EL (cell line): ENCODE measurements around the gene GRAPL.
"Not testable (repeated sequence)": the region's sequence is repeated elsewhere in the genome, so short reads cannot be mapped to it uniquely, and the experiment has no call there.

ENCODE experiments used
- DNase-seq: peaks from one replicate; pipeline ENCODE4 v3.0.0-alpha.2; 2016

The GRAPL gene

GRCh38 chr17:19137959-19138358 is 10.6 kb downstream of the GRAPL start:
- not testable (repeated sequence) for DNase-seq

GRCh38 chr17:19141366-19142155 is 14.2 kb downstream of the GRAPL start:
- DNase-seq: not testable (repeated sequence)

GRCh38 chr17:19142419-19142818 is 15.0 kb downstream of the GRAPL start:
- DNase-seq: not testable (repeated sequence)

GRCh38 chr17:19143097-19143777 is 15.8 kb downstream of the GRAPL start:
- not testable (repeated sequence) for DNase-seq

GRCh38 chr17:19144373-19144772 is 17.0 kb downstream of the GRAPL start:
- DNase-seq: not testable (repeated sequence)

- not testable (repeated sequence) for DNase-seq
Measured at GRCh38 chr17:19145471-19145870, 18.1 kb downstream of the GRAPL start.

GRCh38 chr17:19150678-19151615 is 23.6 kb downstream of the GRAPL start:
- not testable (repeated sequence) for DNase-seq

- not testable (repeated sequence) for DNase-seq
Measured at GRCh38 chr17:19157628-19158027, 30.2 kb downstream of the GRAPL start.

GRCh38 chr17:19158478-19158877 is 31.1 kb downstream of the GRAPL start:
- not testable (repeated sequence) for DNase-seq

- not testable (repeated sequence) for DNase-seq
Measured at GRCh38 chr17:19158938-19159337, 31.5 kb downstream of the GRAPL start.

GRCh38 chr17:19161308-19162107 is 34.1 kb downstream of the GRAPL start:
- DNase-seq: not testable (repeated sequence)

GRCh38 chr17:19162384-19163216 is 35.2 kb downstream of the GRAPL start:
- not testable (repeated sequence) for DNase-seq

GRCh38 chr17:19174422-19174821 is 47.0 kb downstream of the GRAPL start:
- DNase-seq: not testable (repeated sequence)

GRCh38 chr17:19175410-19175809 is 48.0 kb downstream of the GRAPL start:
- DNase-seq: not testable (repeated sequence)

GRCh38 chr17:19181040-19181875 is 53.9 kb downstream of the GRAPL start:
- DNase-seq: not testable (repeated sequence)

GRCh38 chr17:19187883-19188869 is 60.8 kb downstream of the GRAPL start:
- not testable (repeated sequence) for DNase-seq

- DNase-seq: not testable (repeated sequence)
Measured at GRCh38 chr17:19188870-19189708, 61.7 kb downstream of the GRAPL start.
